GM18870 (cell line): ENCODE data around the gene CLEC2L.

Experiments
- ATAC-seq: cut with Tn5 transposase; IDR thresholded peaks from one replicate; pipeline ENCODE4 v1.9.1; 2021; ENCODE audit warnings: moderate library complexity; ENCODE audit not compliant: unreplicated experiment

Gene CLEC2L

DNA sequence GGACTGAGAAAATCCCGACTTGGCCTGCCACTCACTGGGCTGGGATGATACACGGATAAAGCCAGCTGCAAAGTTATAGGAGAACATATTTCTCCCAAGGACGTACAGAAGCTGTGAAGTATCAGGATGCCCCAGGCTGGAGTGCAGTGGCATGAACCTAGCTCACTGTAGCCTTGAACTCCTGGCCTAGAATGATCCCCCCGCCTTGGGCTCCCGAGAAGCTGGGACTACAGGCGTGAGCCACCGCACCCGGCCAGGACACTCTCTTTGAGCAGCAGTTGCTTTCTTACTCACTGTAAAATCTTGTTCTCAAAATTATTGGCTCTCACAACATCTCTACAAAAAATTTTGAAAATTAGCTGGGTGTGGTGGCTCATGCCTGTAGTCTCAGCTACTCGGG is 50.4 kb downstream of the CLEC2L start:
- ATAC-seq = no peak

DNA sequence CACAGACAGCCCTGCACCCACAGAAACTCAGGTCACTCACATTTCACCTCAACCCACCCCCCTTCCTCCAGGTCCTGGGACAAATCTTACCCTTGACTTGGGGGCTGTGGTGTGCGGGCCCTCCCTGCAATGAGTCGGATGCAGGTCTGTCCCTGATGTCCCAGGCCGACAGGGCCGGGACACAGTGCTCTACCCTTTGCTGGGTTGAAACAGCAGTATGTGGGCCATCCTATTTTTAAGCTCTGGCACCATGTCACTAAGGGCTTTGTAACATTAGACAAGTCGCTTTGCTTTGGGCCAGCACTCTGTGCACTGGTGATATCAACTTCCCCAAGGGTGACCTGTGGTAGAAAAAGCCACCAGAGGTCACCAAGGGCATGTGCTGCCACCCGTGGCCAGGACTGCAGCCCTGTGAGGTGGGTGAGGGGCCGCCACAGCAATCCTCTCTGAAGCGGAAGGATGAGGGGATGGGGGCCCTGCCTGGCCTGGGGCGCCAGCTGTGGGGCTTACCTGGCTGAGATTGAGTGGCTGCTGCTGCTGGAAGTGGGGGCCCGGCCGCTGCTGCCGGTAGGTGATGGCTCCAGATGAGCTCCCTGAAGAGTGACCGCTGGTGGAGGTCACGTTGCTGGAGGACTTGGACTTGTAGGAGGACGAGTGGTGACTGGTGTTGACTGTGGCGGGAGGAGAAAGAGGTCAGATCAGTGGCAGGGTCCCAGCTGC is 51.3 kb downstream of the CLEC2L start:
- ATAC-seq = no peak

DNA sequence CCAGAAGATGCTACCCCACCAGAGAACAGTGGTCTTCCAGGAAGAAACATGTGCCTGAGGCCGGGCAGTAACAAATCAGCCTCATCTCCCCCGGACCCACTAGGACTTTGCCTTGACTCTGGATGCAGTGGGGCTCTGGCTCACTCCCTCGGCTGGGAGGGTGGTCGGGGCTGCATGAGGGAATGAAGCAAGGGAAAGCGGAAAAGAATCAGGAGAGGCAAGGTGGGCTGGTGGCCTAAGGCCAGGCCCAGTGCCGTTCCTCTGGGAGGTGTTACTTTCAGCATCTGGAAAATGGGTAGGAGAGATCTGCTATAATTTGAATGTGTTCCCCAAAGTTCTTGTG is 51.8 kb downstream of the CLEC2L start:
- no peak for ATAC-seq

DNA sequence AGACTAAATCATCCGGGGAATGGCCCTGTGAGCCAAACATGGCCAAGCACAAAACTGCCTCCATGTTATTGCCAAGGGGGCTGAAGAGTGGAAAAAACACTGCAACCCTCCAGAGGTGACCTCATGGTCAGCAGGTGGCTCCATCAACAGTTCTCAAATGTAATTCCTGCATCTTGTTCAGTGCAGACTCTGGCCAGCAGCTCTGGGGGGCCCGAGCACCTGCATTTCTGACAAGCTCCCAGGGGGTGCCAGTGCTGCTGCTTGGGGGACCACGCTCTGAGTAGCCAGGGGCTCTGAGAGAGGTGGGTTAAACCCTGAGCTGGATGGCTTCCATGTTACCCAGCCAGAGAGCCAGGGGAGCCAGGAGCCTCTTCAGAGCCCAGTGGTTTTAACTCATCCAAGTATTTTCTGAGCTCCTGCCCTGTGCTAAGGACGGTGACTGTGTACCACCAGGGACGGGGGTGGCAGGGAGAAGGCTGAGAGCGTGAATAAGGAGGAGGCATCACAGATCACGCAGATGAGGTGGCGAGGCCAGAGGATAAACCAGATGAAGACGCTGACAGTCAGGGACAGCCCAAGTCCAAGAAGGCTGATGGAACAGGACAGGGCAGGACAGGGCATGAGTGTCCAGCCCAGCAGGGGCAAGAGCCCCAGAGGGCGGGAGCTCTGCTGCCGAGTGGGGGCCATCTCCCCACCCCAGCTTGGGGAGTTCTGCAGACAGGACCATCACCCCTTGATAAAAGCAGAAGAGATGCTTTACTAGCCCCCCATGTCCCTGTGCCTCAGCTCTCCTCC is 52.9 kb downstream of the CLEC2L start:
- no peak for ATAC-seq

DNA sequence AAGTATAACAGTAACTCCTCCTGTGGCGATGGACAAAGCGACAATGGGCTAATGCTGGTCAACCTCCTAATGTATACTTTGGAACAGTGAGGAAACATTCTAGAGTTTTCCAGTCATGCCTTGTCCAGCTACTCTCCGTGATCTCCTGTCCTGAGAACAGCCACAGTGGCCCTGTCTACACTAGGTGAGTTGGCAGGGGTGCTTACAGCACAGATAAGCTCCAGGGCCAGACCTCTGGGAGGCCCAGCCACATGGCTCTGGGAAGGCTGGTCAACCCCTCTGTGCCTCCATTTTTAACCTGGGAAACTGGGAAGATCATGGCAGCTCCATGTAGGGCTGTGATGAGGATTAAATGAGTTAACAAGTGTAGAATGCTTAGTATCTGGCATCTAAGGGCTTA is 57.0 kb downstream of the CLEC2L start:
- ATAC-seq = no peak

DNA sequence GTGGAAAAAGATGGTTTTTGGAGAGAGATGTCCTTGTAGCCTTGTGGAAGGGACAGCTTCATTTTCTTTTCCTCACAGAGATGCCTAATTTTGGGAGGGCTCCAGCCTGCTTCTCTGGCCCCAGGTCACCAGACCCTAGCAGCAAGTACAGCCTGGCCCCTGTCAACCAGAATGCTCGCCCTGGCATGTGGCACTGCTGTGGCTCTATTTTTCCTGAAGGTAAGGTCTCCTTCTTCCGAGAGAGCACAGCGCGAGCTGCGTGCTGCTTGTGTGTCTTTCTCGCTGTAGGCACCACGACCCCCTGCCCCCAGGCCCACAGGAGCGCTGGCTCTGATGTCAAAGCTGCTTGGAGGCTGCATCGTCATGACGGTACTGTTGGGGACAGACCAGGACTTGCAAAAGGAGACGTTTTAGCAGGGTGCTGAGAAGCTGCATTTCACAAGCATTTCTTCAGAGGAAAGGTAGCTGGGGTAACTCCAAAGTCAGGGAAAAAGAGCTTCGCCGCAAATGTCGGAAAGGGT is 58.7 kb downstream of the CLEC2L start:
- ATAC-seq = no peak

DNA sequence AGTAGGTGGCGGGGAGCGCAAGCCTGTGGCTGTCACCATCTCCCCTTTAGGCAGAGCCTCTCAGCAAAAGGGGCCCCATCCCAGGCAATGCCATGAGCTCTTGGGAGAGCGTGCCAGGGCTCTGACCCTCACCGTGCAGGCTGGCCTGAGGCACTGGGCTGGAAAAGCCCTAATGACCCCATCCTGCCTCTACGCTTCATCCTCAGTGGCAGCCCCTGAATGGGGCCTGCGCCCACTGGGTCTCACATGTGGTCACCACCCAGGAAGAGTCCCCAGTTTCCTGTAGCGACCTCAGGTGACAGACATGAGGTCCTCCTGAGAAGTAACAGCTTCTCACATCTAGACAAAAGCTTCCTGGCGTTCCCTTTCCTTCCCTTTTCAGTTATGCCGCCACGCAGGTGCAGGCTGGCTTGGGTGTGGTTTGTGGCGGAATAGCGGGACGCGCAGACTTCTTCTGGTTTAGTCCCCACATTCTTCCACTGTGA is 59.2 kb downstream of the CLEC2L start:
- ATAC-seq = no peak

DNA sequence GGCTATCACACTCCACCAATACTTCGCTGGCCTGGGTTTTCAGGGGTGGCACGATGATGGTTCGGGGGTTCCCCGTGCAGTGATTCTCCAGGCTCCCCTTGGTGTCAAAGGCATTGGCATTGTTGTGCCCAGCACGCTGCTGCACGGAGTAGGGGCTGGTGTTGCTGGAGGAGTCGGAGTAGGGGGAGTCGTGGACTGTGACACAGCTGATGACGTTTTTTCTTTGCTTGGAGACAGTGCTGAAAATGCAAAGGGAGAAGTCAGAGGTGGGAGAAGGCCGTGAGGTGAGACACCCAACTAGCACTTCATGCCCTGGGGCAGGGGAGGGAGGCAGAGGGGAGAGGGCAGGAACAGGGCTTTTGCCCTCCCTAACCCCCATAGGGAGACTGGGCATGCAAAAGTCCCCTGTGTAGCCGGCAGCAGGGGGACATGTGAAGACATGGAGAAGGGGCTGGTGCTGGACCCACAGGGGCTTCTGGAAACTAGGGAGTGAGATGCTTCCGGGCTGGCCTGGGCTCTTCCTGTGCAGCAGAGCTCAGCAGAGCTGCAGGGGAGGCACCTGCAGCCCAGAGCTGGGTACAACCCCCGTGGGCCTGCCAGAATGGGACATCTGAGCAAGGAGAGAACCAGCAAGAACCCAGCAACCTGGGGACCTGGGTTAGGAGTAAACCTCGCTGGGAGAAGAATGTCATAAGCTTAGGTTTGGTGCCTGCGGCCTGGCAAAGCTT is 60.5 kb downstream of the CLEC2L start:
- no peak for ATAC-seq

DNA sequence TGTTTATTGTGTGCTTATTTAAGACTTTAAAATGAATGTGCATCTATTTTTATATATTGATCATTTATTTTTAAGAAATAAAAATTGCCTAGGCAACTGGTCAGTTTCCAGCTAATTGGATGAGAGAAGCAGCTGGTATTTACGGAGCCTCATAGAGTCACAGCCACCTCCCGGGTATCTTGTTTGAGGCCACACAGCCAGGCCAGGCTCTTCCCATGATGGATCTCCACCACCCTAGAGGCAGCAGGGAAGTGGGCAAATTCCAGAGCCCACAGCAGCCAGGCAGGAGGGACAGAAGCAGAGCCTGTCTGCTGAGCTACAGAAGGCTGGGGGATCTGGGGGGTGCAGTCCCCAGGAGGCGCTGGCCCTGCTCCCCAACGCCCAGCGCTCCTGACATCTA is 61.6 kb downstream of the CLEC2L start:
- no peak for ATAC-seq

DNA sequence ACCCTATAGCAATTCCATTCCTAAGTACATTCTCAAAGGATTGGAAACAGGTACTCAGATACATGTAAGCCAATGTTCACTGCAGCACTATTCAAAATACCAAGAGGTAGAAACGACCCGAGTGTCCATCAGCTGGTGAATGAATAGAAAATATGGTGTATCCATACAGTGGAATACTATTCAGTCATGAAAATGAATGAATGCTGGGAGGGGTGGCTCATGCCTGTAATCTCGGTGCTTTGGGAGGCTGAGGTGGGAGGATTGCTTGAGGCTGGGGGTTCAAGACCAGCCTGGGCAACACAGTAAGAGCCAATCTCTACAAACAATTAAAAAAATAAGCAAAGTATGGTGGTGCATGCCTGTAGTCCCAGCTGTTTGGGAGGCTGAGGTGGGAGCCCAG is 62.8 kb downstream of the CLEC2L start:
- ATAC-seq = no peak

DNA sequence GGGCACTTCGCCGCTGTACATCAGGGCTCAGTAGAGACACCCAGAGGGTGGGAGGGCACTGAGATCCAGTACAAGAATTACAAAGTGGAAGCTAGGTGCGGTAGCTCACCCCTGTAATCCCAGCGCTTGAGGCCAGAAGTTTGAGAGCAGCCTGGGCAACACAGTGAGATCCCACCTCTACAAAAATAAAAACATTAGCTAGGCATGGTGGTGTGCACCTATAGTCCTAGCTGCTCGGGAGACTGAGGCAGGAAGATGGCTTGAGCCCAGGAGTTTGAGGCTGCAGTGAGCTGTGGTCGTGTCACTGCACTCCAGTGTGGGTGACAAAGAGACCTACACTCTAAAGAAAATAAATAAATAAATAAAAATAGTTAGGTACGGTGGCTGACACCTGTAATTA is 64.0 kb downstream of the CLEC2L start:
- no peak for ATAC-seq

DNA sequence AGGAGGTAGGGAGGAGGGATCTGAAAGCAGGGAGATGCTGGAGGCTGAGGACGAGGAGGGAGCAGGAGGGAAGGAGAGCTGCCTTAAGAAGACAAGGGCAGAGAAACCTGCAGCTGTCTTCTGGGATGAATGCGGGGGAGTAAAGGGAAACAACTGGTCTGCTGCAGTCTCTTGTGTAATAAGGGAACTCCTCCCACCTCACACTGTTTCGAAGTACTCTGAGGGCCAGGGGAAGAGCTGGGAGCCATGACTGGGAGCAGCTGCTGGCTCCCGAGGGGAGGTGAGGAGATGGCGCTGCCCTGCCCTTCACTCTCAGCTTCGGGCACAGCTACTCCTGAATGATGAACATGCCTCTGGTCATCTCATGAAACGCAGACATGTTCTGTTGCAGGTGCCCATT is 65.1 kb downstream of the CLEC2L start:
- no peak for ATAC-seq

DNA sequence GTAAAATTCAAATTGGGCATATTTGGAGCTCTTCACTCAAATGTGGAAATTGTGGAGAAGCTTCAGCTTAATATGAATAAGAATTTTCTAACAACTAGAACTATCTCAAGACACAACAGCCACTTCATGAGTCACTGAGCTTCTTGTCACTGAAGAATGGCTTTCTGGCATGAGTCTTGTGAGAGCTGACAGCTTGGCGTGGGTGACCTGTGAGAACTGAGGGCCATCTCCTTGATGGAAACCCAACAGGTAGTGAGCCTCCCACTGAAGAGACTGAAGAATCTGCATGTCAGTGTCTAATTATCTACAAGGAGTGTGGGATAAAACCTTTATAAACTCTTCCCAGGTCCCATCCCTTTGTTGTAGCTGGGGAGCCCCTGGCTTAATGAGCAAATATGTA is 66.0 kb downstream of the CLEC2L start:
- no peak for ATAC-seq

DNA sequence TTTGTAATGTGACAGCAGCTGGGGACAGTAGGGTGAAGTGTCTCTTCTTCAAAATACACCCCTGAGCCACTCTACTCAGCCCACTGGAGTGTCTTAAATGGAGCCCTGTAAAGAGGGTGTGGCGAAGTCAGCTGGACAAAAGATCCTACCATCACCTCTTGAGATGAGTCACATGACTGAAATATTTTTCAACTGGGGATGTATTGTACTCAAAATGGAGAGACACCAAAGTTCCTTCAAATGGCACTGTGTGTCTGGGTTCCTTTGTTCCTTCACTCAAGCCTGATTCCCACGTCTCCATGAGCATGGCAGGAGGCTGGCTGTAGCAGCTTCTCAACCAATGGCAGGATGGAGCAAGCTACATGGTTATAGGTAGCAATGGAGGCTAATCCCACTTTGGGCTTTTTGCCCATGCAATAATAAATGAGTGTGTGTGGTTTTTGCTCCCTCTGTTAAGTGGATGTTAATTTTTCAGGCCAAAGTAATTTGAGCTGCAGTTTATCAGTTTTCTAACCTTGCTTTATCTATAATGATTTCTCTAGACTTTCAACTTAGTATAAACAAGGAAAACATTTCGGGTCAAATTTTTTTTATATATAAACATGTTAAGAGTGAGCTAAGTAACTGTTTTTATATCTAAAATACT is 68.2 kb downstream of the CLEC2L start:
- no peak for ATAC-seq

DNA sequence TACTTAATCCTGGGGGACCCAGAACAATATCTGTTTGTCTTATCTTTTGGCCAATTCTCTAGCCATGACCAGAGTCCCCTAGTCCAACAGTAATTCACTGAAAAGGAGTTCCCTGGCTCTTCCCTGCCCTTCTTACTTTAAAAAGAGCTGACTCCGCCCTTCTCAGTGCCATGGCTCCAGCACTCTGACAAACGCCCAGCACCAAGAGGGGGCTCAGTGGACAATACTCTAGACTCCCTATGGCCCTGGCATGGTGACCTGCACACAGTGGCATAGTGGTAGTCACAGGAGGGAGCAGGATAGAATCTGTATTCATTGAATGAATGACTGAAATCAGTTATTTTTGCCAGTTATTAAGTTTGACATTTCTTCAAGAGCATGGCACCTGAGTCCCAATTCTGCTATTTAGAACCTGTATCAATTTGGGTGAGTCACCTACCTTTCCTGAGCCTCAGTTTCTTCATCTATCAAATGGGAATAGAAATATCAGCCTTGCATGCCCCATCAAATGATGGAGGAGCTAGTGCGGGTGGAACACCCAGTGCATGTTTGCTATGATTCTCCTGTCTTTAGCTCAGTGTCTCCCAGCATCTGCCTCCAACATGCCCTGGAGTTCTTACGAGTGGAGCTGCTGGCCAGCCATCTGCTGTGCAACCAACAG is 69.4 kb downstream of the CLEC2L start:
- no peak for ATAC-seq

DNA sequence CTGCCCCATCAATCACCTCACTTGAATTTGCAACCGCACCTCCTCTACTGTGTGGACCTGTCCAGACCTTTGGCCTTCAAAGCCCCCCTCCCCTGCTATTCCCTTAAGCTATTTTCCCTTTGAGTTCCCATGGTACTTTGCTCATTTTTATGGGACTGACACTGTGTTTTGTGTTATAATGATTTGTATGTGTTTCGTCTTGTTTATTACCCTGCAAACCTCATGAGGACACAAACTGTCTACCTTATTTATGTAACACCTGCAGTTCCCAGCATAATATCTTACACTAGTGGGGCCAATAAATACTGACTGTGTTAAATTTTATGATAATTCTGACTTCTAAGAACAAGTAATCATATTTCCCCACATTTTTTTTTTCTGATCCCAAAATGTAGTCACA is 70.6 kb downstream of the CLEC2L start:
- ATAC-seq = no peak
